ENCODE data around the gene S100A13. TPM values are rescaled to one million over a fixed set of nuclear protein-coding genes. Genes with fewer than 3 reads are reported as not detected.
"Not testable (repeated sequence)": the region's sequence is repeated elsewhere in the genome, so short reads cannot be mapped to it uniquely, and the experiment has no call there.

S100A13 gene
- polyA plus RNA-seq (ENCODE audit: insufficient read length in 10 of 10): 10 to 100 TPM; 55.3 to 95.0 (median 78.7) TPM
- long read RNA-seq, donor 1, transcript S100A13-203 (3 exons, 579 nt): major isoform, 5 of 61 reads
- long read RNA-seq, donor 1, partial matches to known transcripts: 56 of 61 reads
- long read RNA-seq, donor 1, other reads (novel, unspliced or antisense): 0 of 61 reads
- long read RNA-seq, donor 2, partial matches to known transcripts: 58 of 60 reads
- long read RNA-seq, donor 2, other reads (novel, unspliced or antisense): 0 of 60 reads
- long read RNA-seq, donor 3: 0 reads
- long read RNA-seq, donor 4, partial matches to known transcripts: 33 of 34 reads
- long read RNA-seq, donor 4, other reads (novel, unspliced or antisense): 0 of 34 reads
- long read RNA-seq, donor 5, transcript S100A13-203 (3 exons, 579 nt): major isoform, 5 of 125 reads
- long read RNA-seq, donor 5, partial matches to known transcripts: 120 of 125 reads
- long read RNA-seq, donor 5, other reads (novel, unspliced or antisense): 0 of 125 reads
- long read RNA-seq, donor 6, partial matches to known transcripts: 63 of 67 reads
- long read RNA-seq, donor 6, other reads (novel, unspliced or antisense): 0 of 67 reads
- long read RNA-seq, donor 7, transcript S100A13-203 (3 exons, 579 nt): major isoform, 5 of 39 reads
- long read RNA-seq, donor 7, partial matches to known transcripts: 34 of 39 reads
- long read RNA-seq, donor 7, other reads (novel, unspliced or antisense): 0 of 39 reads
- long read RNA-seq, donor 8, partial matches to known transcripts: 111 of 122 reads
- long read RNA-seq, donor 8, other reads (novel, unspliced or antisense): 9 of 122 reads
- long read RNA-seq, donor 9, partial matches to known transcripts: 5 of 5 reads
- long read RNA-seq, donor 9, other reads (novel, unspliced or antisense): 0 of 5 reads

DNA sequence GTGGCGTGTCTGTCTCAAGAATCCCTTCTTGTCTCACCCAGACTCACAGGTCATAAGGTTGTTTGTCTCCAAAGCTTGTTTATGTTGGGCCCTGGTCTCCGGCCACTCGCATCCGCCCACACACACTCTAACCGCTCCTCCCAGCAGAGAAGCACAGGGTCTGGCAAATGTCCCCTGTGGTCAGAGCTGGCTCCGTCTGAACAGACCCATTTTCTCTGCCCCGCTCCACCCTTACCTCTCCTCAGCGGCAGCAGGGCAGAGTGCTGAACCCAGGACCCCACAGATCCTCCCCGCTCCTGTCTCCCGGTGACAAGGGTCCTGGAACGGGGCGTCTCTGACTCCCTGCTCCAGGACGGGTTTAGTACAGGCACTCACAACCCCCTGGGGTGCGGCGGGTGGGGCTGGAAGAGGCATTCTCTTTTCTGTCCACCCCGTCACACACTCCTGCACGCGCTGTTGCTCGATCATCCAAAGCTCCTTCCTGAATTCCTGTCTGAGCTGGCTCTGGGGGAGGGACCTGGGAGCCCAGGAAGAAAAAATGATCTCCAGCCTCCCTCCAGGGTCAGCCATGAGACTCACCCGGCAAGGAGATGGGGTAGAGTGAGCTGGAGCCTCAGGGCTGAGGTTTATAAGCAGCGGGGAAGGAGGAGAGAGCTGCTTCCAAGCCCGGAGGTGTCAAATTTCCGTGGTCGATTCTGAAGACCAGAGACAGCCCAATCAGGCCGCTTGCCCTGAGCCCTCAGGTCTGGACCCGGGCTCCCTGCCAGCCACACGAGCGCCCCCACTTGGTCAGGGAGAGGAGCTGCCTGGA, at the start of gene S100A13:
Gene S100A13, minus strand, starts transcription at position 602 of the 811 bp plus-strand sequence. CDS start 1,033 bp downstream, outside the sequence.
- peak; percentile 84 to 94 (median 91) for DNase-seq

- DNase-seq: no peak
Measured at GRCh38 chr1:153673511-153673910, 46.2 kb upstream of the S100A13 start.

- not testable (repeated sequence) for DNase-seq
Measured at GRCh38 chr1:153671628-153672353, 44.5 kb upstream of the S100A13 start.

- DNase-seq: peak; percentile 98 to 99 (median 99)
Measured at GRCh38 chr1:153670859-153671627, 43.7 kb upstream of the S100A13 start, which contains the start of gene ILF2. Gene ILF2, minus strand, starts transcription at chr1:153670993. Its CDS starts 71 bp downstream, at chr1:153670922.

DNA sequence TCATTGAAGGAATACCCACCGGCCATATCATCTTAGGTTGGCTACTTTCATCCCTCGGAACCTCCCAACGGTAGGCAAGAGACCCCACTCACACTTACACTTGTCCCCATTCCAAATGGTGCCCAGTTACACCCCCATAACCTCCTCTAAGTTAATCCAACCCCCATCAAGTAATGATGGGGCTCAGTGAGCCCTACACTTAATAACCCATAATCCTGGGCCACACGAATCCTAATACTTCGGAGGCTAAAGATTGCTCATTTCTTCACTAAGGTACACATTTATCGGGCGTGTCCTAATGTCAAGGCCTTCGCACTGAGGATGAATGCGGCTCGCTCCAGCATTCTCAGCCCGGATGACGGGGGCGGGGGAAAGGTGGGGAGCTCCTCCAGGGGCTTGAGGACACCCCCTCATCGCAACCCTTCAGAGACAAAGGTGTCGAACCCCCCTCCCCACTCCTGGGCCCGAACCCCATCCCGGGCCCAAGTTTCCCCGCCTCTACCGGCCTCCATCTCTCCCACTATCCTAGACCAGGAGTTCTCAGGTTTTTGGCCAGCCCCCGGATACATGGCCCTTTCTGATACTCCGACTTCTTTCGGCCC, 43.1 kb upstream of the S100A13 start:
- DNase-seq: no peak

DNA sequence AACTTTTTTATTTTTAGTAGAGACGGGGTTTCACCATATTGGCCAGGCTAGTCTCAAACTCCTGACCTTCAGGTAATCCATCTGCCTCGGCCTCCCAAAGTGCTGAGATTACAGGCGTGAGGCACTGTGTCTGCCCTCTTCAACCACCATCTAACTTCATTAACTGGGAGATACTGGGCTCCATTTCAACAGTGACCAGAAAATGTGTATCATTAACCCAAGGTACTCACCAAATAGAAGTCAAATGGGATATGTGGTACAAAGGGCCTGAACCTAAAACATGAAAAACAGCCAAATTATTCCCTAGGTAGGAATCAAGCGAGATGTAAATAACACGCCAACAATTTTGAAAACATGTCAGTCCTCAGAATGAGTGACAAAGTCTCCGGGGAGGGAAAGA, 42.3 kb upstream of the S100A13 start:
- no peak for DNase-seq

DNA sequence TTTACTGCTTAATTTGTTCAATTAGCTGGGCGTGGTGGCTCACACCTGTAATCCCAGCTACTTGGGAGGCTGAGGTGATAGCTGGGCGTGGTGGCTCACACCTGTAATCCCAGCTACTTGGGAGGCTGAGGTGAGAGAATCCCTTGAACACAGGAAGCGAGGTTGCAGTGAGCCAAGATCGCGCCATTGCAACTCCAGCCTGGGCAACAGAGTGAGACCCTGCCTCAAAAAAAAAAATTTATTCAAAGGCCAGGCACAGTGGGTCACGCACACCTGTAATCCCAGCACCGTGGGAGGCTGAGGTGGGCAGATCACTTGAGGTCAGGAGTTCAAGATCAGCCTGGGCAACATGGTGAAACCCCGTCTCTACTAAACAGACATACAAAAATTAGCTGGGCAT, 41.4 kb upstream of the S100A13 start:
- not testable (repeated sequence) for DNase-seq

- DNase-seq: no peak
Measured at GRCh38 chr1:153667439-153667838, 40.1 kb upstream of the S100A13 start.

DNA sequence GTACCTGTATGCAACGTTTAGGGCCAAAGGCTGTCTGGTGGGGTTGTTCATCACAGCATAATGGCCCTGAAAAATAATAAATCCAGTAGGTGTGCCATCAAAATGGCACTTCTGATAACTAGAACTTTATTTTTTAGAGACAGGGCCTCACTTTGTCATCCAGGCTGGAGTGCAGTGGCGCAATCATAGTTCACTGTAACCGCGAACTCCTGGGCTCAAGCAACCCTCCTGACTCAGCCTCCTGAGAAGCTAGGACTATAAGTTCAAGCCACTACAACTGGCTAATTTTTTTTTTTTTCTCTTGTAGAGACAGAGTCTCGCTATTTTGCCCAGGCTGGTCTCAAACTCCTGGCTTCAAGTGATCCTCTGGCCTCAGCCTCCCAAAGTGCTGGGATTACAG, 35.9 kb upstream of the S100A13 start:
- DNase-seq: no peak

DNA sequence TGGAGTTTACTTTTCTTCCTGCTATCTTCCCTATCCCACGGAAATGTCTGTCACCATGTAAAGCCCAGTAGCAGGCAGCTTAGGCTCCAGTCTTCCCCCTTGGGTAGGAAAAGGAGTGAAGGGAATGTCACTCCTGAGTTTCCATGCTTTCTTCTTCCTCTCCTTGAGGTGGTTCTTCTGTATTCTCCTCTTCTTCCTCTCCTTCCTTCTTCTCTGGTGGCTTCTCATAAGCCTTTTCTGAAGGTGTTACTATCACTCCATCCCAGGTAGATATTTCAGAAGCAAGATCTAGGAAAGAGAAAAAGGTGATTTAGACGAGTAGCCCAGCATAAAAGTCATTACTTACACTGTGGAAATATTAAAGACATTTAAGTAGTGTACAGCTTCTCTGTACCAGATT, 35.0 kb upstream of the S100A13 start:
- DNase-seq: no peak

GRCh38 chr1:153661111-153661708, 33.9 kb upstream of the S100A13 start:
- DNase-seq: no peak

DNA sequence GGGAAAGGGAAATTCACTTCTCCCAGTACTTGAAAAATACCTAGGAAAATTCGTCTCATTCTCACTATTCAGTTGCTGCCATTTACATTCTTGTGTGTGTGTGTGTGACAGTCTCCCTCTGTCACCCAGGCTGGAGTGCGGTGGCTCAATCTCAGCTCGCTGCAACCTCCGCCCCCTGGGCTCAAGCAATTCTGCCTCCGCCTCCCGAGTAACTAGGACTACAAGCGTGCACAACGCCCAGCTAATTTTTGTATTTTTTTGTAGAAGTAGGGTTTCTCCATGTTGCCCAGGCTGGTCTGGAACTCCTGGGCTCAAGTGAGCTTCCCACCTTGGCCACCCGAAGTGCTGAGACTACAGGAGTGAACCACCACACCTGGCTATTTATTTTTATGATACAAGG, 32.4 kb upstream of the S100A13 start:
- DNase-seq: no peak

- no peak for DNase-seq
Measured at GRCh38 chr1:153659175-153659534, 31.9 kb upstream of the S100A13 start.

GRCh38 chr1:153658400-153659174, 31.3 kb upstream of the S100A13 start, which contains the start of gene SNAPIN:
Gene SNAPIN, plus strand, starts transcription at chr1:153658703. Its CDS starts 41 bp downstream, at chr1:153658744.
- DNase-seq: peak; percentile 87 to 98 (median 95)

DNA sequence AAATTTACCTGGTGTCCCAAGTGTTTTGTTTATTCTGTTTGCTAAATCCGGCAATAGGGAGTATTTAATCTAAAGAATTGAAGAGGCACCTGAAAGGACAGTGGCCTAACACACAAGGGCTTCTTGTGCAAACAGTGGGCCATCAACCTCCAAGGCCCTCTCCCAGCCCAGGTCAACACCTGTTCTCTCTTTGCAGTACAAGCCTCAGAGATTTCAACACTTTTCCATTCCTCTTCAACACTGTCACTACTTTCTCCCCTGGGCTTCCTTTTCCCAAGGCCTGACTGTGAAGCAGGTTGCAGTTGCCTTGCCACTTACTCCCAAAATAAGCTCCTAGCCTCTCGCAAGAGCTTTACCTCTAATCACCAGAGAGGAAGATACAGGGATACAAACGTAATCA, 28.0 kb upstream of the S100A13 start:
- DNase-seq: no peak

DNA sequence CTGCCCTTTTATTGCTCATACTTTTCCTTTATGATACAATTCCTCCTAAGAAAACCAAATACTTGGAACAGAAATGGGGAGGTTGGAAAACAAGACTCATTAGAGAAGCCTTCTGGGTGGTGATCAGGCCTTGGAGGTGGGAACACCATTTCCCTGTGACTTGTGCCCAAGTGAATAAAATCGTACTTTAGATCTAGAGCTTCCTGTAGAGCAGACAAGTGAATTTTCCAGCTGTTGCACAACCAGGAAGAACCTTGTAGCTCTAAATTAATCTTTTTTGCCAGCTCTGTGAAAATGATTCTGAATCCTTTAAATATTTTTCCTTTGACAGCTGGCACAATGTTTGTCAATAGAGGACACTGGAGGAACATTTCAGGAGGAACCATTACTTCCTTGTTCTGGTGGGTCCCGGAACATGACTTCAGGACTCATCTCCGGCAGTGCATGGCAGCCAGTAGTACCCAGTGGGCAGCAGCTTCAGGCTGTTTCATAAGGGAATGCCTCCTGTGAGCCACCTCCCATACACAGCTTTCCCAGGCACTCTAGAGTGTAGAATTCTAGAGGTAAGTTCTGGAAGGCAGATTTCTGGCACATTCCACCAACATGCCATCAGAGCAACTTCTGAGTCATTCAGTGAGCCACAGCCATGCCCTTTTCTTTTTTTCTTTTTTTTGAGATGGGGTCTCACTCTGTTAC, 25.6 kb upstream of the S100A13 start:
- DNase-seq: no peak

DNA sequence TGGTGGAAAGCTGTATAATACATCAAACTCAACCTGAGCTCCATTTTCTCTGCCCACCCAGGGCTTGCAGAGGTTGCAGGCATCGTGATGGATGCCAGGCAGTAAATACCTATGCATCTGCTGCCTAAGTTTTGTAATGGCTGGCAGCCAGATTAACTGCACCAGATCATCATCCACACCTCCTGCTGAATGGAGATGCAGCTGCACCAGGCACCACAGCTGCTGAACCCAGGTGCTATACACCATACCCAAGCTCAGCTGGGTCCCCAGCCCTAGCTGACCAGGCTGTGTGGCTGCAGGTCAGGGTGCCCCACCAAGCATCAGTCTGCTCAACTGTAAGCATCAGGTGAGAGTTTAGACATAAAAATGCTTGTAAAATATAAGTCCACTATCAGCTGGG, 24.5 kb upstream of the S100A13 start:
- DNase-seq: no peak

GRCh38 chr1:153649863-153650235, 22.5 kb upstream of the S100A13 start:
- DNase-seq: peak in 2 of 3 donors; percentile 72 to 73
